Measurements from ENCODE around the gene RDH13.

Gene RDH13

DNA sequence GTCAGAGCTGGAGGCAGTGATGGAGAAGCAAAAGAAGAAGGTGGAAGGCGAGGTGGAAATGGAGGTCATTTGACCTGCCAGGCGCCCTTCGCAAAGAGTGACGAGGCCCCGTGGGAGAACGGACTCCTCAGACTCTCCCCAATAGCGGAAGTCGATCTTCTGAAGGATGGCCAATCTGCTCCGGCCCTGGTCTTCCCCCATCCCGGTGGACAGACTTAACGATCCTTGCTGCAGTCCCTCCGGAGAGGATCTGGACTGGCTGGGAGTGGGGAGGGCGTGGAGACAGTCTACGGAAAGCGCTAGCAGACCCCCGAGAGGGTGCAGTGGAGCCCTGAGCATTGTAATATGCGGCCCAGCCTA, 24.6 kb upstream of the RDH13 start:
- Histone ChIP-seq H3K4me1 (ENCODE audit: insufficient read depth, low read length) (no peaks in the 10 kb centered on the region), H3K27ac (ENCODE audit: low read length) (no peak overlapping the region), H3K27me3 (ENCODE audit: insufficient read depth, low read length, poor library complexity) (no peaks in the 10 kb centered on the region), H3K4me3 (ENCODE audit: low read depth in 1 of 2, low read length in 2 of 2) (no peak overlapping the region), H2AFZ (ENCODE audit: low read depth, low read length) (no peak overlapping the region), H3K79me2 (ENCODE audit: insufficient read depth, low read length) (no peaks in the 10 kb centered on the region), H3K9ac (ENCODE audit: low read depth, low read length) (no peak overlapping the region), H3K4me2 (ENCODE audit: insufficient read depth, low read length) (no peak overlapping the region), H4K20me1 (ENCODE audit: insufficient read depth, low read length) (peaks cover 13% of the 10 kb centered on the region), H3K9me3 (ENCODE audit: insufficient read depth, low read length, severe bottlenecking) (no peaks in the 10 kb centered on the region), H3K36me3 (ENCODE audit: insufficient read depth, low read length) (peaks cover 20% of the 10 kb centered on the region)
- ATAC-seq (ENCODE audit: insufficient read depth, low read depth) (no peak), DNase-seq (no peak)
- TF ChIP-seq EZH2 (IDR thresholded peaks at IDR 0.05; ENCODE audit: borderline replicate concordance, low read depth, low read length, severe bottlenecking): no peak
- TF ChIP-seq, protein P1, sequence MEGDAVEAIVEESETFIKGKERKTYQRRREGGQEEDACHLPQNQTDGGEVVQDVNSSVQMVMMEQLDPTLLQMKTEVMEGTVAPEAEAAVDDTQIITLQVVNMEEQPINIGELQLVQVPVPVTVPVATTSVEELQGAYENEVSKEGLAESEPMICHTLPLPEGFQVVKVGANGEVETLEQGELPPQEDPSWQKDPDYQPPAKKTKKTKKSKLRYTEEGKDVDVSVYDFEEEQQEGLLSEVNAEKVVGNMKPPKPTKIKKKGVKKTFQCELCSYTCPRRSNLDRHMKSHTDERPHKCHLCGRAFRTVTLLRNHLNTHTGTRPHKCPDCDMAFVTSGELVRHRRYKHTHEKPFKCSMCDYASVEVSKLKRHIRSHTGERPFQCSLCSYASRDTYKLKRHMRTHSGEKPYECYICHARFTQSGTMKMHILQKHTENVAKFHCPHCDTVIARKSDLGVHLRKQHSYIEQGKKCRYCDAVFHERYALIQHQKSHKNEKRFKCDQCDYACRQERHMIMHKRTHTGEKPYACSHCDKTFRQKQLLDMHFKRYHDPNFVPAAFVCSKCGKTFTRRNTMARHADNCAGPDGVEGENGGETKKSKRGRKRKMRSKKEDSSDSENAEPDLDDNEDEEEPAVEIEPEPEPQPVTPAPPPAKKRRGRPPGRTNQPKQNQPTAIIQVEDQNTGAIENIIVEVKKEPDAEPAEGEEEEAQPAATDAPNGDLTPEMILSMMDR (IDR thresholded peaks at IDR 0.05; ENCODE audit: borderline replicate concordance, extremely low read depth, low read length, poor library complexity, severe bottlenecking): no peak

DNA sequence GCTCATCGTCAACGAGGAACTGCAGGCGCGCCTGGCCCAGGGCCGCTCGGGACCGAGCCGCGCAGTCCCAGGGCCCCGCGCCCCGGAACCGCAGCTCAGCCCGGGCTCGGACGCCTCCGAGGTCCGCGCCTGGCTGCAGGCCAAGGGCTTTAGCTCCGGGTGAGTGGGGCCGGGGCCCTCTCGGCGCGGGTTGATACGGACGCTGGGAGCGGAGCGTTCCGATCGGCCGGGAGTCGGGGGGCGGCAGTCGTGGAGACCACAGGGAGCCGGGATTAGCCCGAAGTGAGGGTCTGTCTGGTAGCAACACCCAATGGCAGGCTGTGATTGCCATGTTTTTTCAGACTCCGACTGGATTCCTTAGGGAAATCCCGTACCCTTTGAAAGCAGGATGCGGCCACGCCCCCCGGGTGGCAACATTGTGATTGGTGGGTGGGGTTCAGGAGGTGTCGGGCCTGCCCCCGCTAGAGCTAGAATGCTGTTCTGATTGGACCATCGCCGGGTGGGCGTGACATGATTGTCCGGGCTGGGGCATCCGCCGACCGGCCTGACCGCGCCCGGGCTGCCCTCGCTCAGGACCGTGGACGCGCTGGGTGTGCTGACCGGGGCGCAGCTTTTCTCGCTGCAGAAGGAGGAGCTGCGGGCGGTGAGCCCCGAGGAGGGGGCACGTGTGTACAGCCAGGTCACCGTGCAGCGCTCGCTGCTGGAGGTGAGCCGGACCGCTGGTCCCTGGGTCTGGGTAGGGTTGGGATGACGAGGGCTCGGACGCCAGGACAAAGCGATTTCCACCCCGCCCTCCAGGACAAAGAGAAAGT, 24.0 kb upstream of the RDH13 start:
- no peaks in the 10 kb centered on the region for H3K9me3 ChIP-seq (ENCODE audit: insufficient read depth, low read length, severe bottlenecking)
- H3K79me2 ChIP-seq (ENCODE audit: insufficient read depth, low read length): no peaks in the 10 kb centered on the region
- ATAC-seq (ENCODE audit: insufficient read depth, low read depth) (no peak), DNase-seq (no peak)
- H4K20me1 ChIP-seq (ENCODE audit: insufficient read depth, low read length): peaks cover 13% of the 10 kb centered on the region
- TF ChIP-seq EZH2 (IDR thresholded peaks at IDR 0.05; ENCODE audit: borderline replicate concordance, low read depth, low read length, severe bottlenecking): no peak
- TF ChIP-seq, protein P1 (IDR thresholded peaks at IDR 0.05; ENCODE audit: borderline replicate concordance, extremely low read depth, low read length, poor library complexity, severe bottlenecking): no peak
- H3K4me3 ChIP-seq (ENCODE audit: low read depth in 1 of 2, low read length in 2 of 2): no peak overlapping the region
- H3K27me3 ChIP-seq (ENCODE audit: insufficient read depth, low read length, poor library complexity): no peaks in the 10 kb centered on the region
- H2AFZ ChIP-seq (ENCODE audit: low read depth, low read length): no peak overlapping the region
- H3K27ac ChIP-seq (ENCODE audit: low read length): no peak overlapping the region
- peaks cover 14% of the 10 kb centered on the region for H3K36me3 ChIP-seq (ENCODE audit: insufficient read depth, low read length)
- no peak overlapping the region for H3K4me2 ChIP-seq (ENCODE audit: insufficient read depth, low read length)
- no peak overlapping the region for H3K9ac ChIP-seq (ENCODE audit: low read depth, low read length)
- no peaks in the 10 kb centered on the region for H3K4me1 ChIP-seq (ENCODE audit: insufficient read depth, low read length)

DNA sequence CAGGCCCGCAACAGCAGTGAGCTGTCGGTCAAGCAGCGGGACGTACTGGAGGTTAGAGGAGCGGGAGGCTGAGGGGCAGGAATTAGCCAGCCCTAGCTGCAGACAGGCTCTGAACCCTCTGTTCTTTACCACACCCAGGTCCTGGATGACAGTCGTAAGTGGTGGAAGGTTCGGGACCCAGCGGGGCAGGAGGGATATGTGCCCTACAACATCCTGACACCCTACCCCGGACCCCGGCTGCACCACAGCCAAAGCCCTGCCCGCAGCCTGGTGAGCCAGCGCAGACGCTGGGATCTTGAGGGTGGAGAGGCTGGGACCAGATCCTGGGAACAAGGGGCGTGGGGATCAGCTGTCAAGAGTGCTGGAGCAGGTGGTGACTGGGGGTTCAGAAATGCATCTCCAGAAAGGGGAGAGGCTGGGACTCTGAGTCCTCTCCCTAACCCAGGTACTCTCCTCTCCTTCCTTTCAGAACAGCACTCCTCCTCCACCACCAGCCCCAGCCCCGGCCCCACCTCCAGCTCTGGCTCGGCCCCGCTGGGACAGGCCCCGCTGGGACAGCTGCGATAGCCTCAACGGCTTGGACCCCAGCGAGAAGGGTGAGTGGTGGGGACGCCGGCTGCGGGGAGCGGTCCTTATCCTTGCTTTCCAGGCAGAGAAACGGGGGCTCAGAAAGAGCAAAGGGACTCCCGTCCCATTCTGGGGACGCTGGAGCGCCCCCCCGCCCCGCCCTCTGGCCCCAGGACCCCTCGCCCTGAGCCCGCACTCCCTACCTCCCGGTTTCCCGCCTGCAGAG, 23.2 kb upstream of the RDH13 start:
- Histone ChIP-seq H2AFZ (ENCODE audit: low read depth, low read length) (no peak overlapping the region), H4K20me1 (ENCODE audit: insufficient read depth, low read length) (peaks cover 13% of the 10 kb centered on the region), H3K27ac (ENCODE audit: low read length) (no peak overlapping the region), H3K27me3 (ENCODE audit: insufficient read depth, low read length, poor library complexity) (no peaks in the 10 kb centered on the region), H3K36me3 (ENCODE audit: insufficient read depth, low read length) (peaks cover 6% of the 10 kb centered on the region), H3K4me3 (ENCODE audit: low read depth in 1 of 2, low read length in 2 of 2) (no peak overlapping the region), H3K4me1 (ENCODE audit: insufficient read depth, low read length) (no peaks in the 10 kb centered on the region), H3K4me2 (ENCODE audit: insufficient read depth, low read length) (no peak overlapping the region), H3K9ac (ENCODE audit: low read depth, low read length) (no peak overlapping the region), H3K79me2 (ENCODE audit: insufficient read depth, low read length) (no peaks in the 10 kb centered on the region), H3K9me3 (ENCODE audit: insufficient read depth, low read length, severe bottlenecking) (no peaks in the 10 kb centered on the region)
- no peak for DNase-seq
- no peak for TF ChIP-seq EZH2 (IDR thresholded peaks at IDR 0.05; ENCODE audit: borderline replicate concordance, low read depth, low read length, severe bottlenecking)
- TF ChIP-seq, protein P1 (IDR thresholded peaks at IDR 0.05; ENCODE audit: borderline replicate concordance, extremely low read depth, low read length, poor library complexity, severe bottlenecking): no peak
- no peak; the same call in 2 of the 3 replicates for ATAC-seq (ENCODE audit: insufficient read depth, low read depth)

Measured in DND-41 (cell line).